Measurements from ENCODE around the gene IRAK4.

Gene IRAK4

GRCh38 chr12:43754015-43754414 is 4.7 kb upstream of the IRAK4 start:
- DNase-seq (no peak), ATAC-seq (no peak)
- Mint-ChIP-seq H3K27me3 (no peaks in the 10 kb centered on the region), H3K4me3 (peak overlapping the region in 1 of 2 donors; percentile 10), H3K4me1 (peaks cover 35% of the 10 kb centered on the region), H3K27ac (no peak overlapping the region), H3K9me3 (peaks cover 0 to 10% of the 10 kb centered on the region in 2 donors)

- Mint-ChIP-seq H3K27me3 (no peaks in the 10 kb centered on the region), H3K4me3 (peak overlapping the region; percentile 99), H3K9me3 (peaks cover 0 to 10% of the 10 kb centered on the region in 2 donors), H3K4me1 (peaks cover 63% of the 10 kb centered on the region), H3K27ac (peak overlapping the region; percentile 99)
- no peak for DNase-seq
- ATAC-seq = peak; percentile 34
Observed at GRCh38 chr12:43758247-43758727, 464 bp upstream of the IRAK4 start.

- Mint-ChIP-seq H3K27ac (peak overlapping the region; percentile 56 to 59), H3K4me1 (peaks cover 68% of the 10 kb centered on the region), H3K27me3 (no peaks in the 10 kb centered on the region), H3K9me3 (peaks cover 0 to 14% of the 10 kb centered on the region in 2 donors), H3K4me3 (peak overlapping the region; percentile 99)
- ATAC-seq = no peak
- no peak for DNase-seq
Observed at GRCh38 chr12:43760396-43760795, 1.6 kb downstream of the IRAK4 start.

- DNase-seq (no peak), ATAC-seq (no peak)
- Mint-ChIP-seq H3K27ac (peak overlapping the region in 1 of 2 donors; percentile 84), H3K9me3 (peaks cover 0 to 6% of the 10 kb centered on the region in 2 donors), H3K4me3 (peak overlapping the region; percentile 56 to 73), H3K27me3 (no peaks in the 10 kb centered on the region), H3K4me1 (peaks cover 57% of the 10 kb centered on the region)
Observed at GRCh38 chr12:43761500-43761899, 2.7 kb downstream of the IRAK4 start.

- no peak for DNase-seq
- Mint-ChIP-seq H3K9me3 (peaks cover 0 to 4% of the 10 kb centered on the region in 2 donors), H3K27ac (no peak overlapping the region), H3K4me3 (peak overlapping the region in 1 of 2 donors; percentile 73), H3K4me1 (peaks cover 46% of the 10 kb centered on the region), H3K27me3 (no peaks in the 10 kb centered on the region)
- no peak for ATAC-seq
Observed at GRCh38 chr12:43762596-43762995, 3.8 kb downstream of the IRAK4 start.

- H3K4me1 Mint-ChIP-seq = peaks cover 40% of the 10 kb centered on the region
- no peak for DNase-seq
- H3K9me3 Mint-ChIP-seq = peaks cover 0 to 4% of the 10 kb centered on the region in 2 donors
- no peak for ATAC-seq
- no peak overlapping the region for H3K4me3 Mint-ChIP-seq
- H3K27ac Mint-ChIP-seq = peak overlapping the region in 1 of 2 donors; percentile 53
- H3K27me3 Mint-ChIP-seq = no peaks in the 10 kb centered on the region
Observed at GRCh38 chr12:43763769-43764168, 5.0 kb downstream of the IRAK4 start.

GRCh38 chr12:43764528-43764927 is 5.8 kb downstream of the IRAK4 start:
- H3K4me3 Mint-ChIP-seq = no peak overlapping the region
- ATAC-seq = no peak
- no peak for DNase-seq
- H3K27ac Mint-ChIP-seq = no peak overlapping the region
- H3K27me3 Mint-ChIP-seq = no peaks in the 10 kb centered on the region
- peaks cover 35% of the 10 kb centered on the region for H3K4me1 Mint-ChIP-seq
- peaks cover 0 to 4% of the 10 kb centered on the region in 2 donors for H3K9me3 Mint-ChIP-seq

GRCh38 chr12:43766291-43766690 is 7.5 kb downstream of the IRAK4 start:
- DNase-seq (no peak), ATAC-seq (no peak)
- no peaks in the 10 kb centered on the region for H3K27me3 Mint-ChIP-seq
- no peak overlapping the region for H3K4me3 Mint-ChIP-seq
- peaks cover 0 to 4% of the 10 kb centered on the region in 2 donors for H3K9me3 Mint-ChIP-seq
- H3K4me1 Mint-ChIP-seq = peaks cover 30% of the 10 kb centered on the region
- no peak overlapping the region for H3K27ac Mint-ChIP-seq

GRCh38 chr12:43776498-43776897 is 17.7 kb downstream of the IRAK4 start:
- H3K27me3 Mint-ChIP-seq = no peaks in the 10 kb centered on the region
- DNase-seq (no peak), ATAC-seq (peak; percentile 67)
- H3K27ac Mint-ChIP-seq = no peak overlapping the region
- no peak overlapping the region for H3K4me3 Mint-ChIP-seq
- H3K4me1 Mint-ChIP-seq = no peaks in the 10 kb centered on the region
- H3K9me3 Mint-ChIP-seq = no peaks in the 10 kb centered on the region

- Mint-ChIP-seq H3K27ac (no peak overlapping the region), H3K27me3 (no peaks in the 10 kb centered on the region), H3K4me3 (no peak overlapping the region), H3K4me1 (no peaks in the 10 kb centered on the region), H3K9me3 (no peaks in the 10 kb centered on the region)
- ATAC-seq (no peak), DNase-seq (no peak)
Observed at GRCh38 chr12:43786899-43787693, 28.3 kb downstream of the IRAK4 start.

- H3K27ac Mint-ChIP-seq = no peak overlapping the region
- no peak for DNase-seq
- H3K27me3 Mint-ChIP-seq = no peaks in the 10 kb centered on the region
- no peaks in the 10 kb centered on the region for H3K4me1 Mint-ChIP-seq
- H3K9me3 Mint-ChIP-seq = no peaks in the 10 kb centered on the region
- H3K4me3 Mint-ChIP-seq = no peak overlapping the region
- ATAC-seq = no peak
Observed at GRCh38 chr12:43789941-43790340, 31.2 kb downstream of the IRAK4 start.

- Mint-ChIP-seq H3K27ac (peak overlapping the region in 1 of 2 donors; percentile 34), H3K27me3 (no peaks in the 10 kb centered on the region), H3K4me1 (no peaks in the 10 kb centered on the region), H3K9me3 (no peaks in the 10 kb centered on the region), H3K4me3 (no peak overlapping the region)
- no peak for ATAC-seq
- DNase-seq = no peak
Observed at GRCh38 chr12:43795716-43796280, 37.0 kb downstream of the IRAK4 start.

- Mint-ChIP-seq H3K4me3 (no peak overlapping the region), H3K27ac (no peak overlapping the region), H3K27me3 (no peaks in the 10 kb centered on the region), H3K9me3 (no peaks in the 10 kb centered on the region), H3K4me1 (no peaks in the 10 kb centered on the region)
- ATAC-seq (no peak), DNase-seq (no peak)
Observed at GRCh38 chr12:43797561-43798217, 38.9 kb downstream of the IRAK4 start.

- Mint-ChIP-seq H3K4me3 (peak overlapping the region; percentile 91 to 94), H3K4me1 (peaks cover 28% of the 10 kb centered on the region), H3K9me3 (no peaks in the 10 kb centered on the region), H3K27me3 (no peaks in the 10 kb centered on the region), H3K27ac (peak overlapping the region; percentile 60 to 99)
- DNase-seq (no peak), ATAC-seq (no peak)
Observed at GRCh38 chr12:43805149-43805859, 46.6 kb downstream of the IRAK4 start.
